Peyer's patch (tissue), 4 donors: Measurements from ENCODE around the gene PDIA5.

Source experiments
- POLR2A ChIP-seq, 2 donors: fragments of 450-650 bp; IDR thresholded peaks; one replicate each; pipeline ENCODE4 v1.5.1; 2017; ENCODE audit warnings: antibody characterized with exemption in 2 of 2, mild to moderate bottlenecking in 2 of 2, moderate library complexity in 2 of 2
- TF ChIP-seq, protein P1 (sequence below), 6 experiments: fragments of 450-650 bp in 4 of 6; fragments of 200-600 bp in 2 of 6; sonication (generic) in 1 of 6; IDR thresholded peaks; one replicate each; pipeline ENCODE4 v1.5.1; 2017 to 2019; ENCODE audit warnings: antibody characterized with exemption in 6 of 6, mild to moderate bottlenecking in 3 of 6, moderate library complexity in 1 of 6

DNA sequence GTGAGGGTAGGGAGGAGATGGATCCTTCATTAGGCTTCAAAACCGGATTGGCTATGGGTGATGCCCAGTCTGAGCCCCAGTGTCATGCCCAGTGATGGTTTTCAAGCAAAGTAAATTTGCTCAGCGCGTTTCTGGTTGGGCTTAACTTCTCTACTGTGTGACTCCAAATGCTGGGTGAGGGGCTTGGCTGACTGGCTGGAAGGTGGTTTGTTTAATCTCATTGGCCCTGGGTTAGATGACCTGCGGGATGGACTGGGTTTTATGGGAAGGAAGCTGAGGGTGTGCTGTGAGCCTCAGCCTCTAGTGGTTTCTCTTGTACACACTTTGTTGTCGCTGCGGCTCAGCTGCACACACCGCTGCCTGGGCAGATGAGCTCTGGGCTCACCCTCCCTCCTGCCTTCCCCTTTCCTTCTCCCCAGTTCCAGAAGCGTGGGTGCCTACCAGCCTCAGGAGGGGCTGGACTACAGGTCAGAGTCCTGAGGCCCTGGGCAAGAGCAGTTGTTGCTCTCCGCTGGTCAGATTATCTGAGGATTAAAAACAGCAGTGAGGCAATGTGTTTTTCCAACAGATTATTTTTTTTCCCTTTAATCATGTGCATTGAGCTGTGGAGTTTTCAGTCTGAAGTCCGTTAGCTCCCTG is 18.6 kb downstream of the PDIA5 start:
- no peak for TF ChIP-seq POLR2A (IDR thresholded peaks at IDR 0.05)
- TF ChIP-seq, protein P1, sequence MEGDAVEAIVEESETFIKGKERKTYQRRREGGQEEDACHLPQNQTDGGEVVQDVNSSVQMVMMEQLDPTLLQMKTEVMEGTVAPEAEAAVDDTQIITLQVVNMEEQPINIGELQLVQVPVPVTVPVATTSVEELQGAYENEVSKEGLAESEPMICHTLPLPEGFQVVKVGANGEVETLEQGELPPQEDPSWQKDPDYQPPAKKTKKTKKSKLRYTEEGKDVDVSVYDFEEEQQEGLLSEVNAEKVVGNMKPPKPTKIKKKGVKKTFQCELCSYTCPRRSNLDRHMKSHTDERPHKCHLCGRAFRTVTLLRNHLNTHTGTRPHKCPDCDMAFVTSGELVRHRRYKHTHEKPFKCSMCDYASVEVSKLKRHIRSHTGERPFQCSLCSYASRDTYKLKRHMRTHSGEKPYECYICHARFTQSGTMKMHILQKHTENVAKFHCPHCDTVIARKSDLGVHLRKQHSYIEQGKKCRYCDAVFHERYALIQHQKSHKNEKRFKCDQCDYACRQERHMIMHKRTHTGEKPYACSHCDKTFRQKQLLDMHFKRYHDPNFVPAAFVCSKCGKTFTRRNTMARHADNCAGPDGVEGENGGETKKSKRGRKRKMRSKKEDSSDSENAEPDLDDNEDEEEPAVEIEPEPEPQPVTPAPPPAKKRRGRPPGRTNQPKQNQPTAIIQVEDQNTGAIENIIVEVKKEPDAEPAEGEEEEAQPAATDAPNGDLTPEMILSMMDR (IDR thresholded peaks at IDR 0.05) = no peak
